MM.1S (cell line): Measurements from ENCODE around the gene LRRC39.

ENCODE experiments used
- CTCF ChIP-seq: fragments of 300-600 bp; sonication (generic); IDR thresholded peaks from 2 replicates; pipeline ENCODE4 v1.5.1; 2016; ENCODE audit warnings: antibody characterized with exemption, low read length, mixed read lengths
- EZH2 ChIP-seq: fragments of 300-600 bp; sonication (generic); optimal IDR thresholded peaks from 2 replicates; pipeline ENCODE3; 2017; ENCODE audit warnings: low read depth, mild to moderate bottlenecking, antibody characterized with exemption, low read length, mixed read lengths

GRCh38 chr1:100101564-100101963 is 76.5 kb downstream of the LRRC39 start:
- TF ChIP-seq CTCF (no peak), EZH2 (no peak)
